Panc1 (cell line): ENCODE results near the gene NGEF.

ENCODE experiments used
- CTCF ChIP-seq: fragments of 450-650 bp; IDR thresholded peaks from 2 replicates; pipeline ENCODE4 v1.5.1; 2017; ENCODE audit warnings: mild to moderate bottlenecking
- POLR2AphosphoS5 ChIP-seq: IDR thresholded peaks from 2 replicates; pipeline ENCODE4 v1.6.1; 2012; ENCODE audit warnings: mild to moderate bottlenecking, low read depth, low read length, moderate library complexity

- TF ChIP-seq POLR2AphosphoS5 (no peak), CTCF (no peak)
These were observed 55.4 kb downstream of the NGEF start for GRCh38 chr2:232957657-232958090.
